HG02938 (cell line): ENCODE data around the gene HGFAC.

Experiments
- ATAC-seq: cut with Tn5 transposase; IDR thresholded peaks from one replicate; pipeline ENCODE4 v1.9.1; 2021; ENCODE audit warnings: mild to moderate bottlenecking, moderate library complexity; ENCODE audit not compliant: unreplicated experiment

HGFAC gene

GRCh38 chr4:3423406-3423805 lies 18.4 kb upstream of the HGFAC start:
- ATAC-seq, result no peak

- no peak for ATAC-seq
These were observed 17.8 kb upstream of the HGFAC start for GRCh38 chr4:3423952-3424351.

- no peak for ATAC-seq
These were observed 17.2 kb upstream of the HGFAC start for GRCh38 chr4:3424522-3425095.

- ATAC-seq, result no peak
These were observed 15.2 kb upstream of the HGFAC start for GRCh38 chr4:3426465-3427133.

- no peak for ATAC-seq
These were observed 14.7 kb upstream of the HGFAC start for GRCh38 chr4:3427134-3427476.

- ATAC-seq, result no peak
These were observed 13.9 kb upstream of the HGFAC start for GRCh38 chr4:3427706-3428446.

GRCh38 chr4:3429651-3430050 lies 12.1 kb upstream of the HGFAC start:
- no peak for ATAC-seq

GRCh38 chr4:3430524-3430923 lies 11.2 kb upstream of the HGFAC start:
- ATAC-seq, result no peak

- no peak for ATAC-seq
These were observed 10.2 kb upstream of the HGFAC start for GRCh38 chr4:3431446-3431993.

GRCh38 chr4:3432381-3432790 lies 9.4 kb upstream of the HGFAC start:
- no peak for ATAC-seq

GRCh38 chr4:3433138-3433869 lies 8.5 kb upstream of the HGFAC start:
- no peak for ATAC-seq

GRCh38 chr4:3434881-3435685 lies 6.7 kb upstream of the HGFAC start:
- no peak for ATAC-seq

- no peak for ATAC-seq
These were observed 6.1 kb upstream of the HGFAC start for GRCh38 chr4:3435686-3435956.

- ATAC-seq, result no peak
These were observed 5.5 kb upstream of the HGFAC start for GRCh38 chr4:3436048-3436797.

- ATAC-seq, result no peak
These were observed 4.8 kb upstream of the HGFAC start for GRCh38 chr4:3436798-3437581.

GRCh38 chr4:3437582-3437936 lies 4.2 kb upstream of the HGFAC start:
- ATAC-seq, result no peak

- ATAC-seq, result no peak
These were observed 3.5 kb upstream of the HGFAC start for GRCh38 chr4:3437998-3438846.

GRCh38 chr4:3438847-3439180 lies 3.0 kb upstream of the HGFAC start:
- no peak for ATAC-seq

GRCh38 chr4:3439391-3439790 lies 2.4 kb upstream of the HGFAC start:
- ATAC-seq, result no peak
